SK-N-SH treated with all-trans-retinoic acid at 6 μM for 48 hours (cell line): ENCODE measurements around the gene PPP2R2C.

Experiments used
- ATAC-seq: fragments of 200-7000 bp; cut with Tn5 transposase; 3 replicates; pipeline ENCODE4 v1.9.1; 2020; ENCODE audit warnings: mild to moderate bottlenecking, moderate library complexity
- ARNTL ChIP-seq: fragments of 450-650 bp; formaldehyde crosslinking; IDR thresholded peaks from 2 replicates; pipeline ENCODE4 v1.5.0; 2020; ENCODE audit warnings: low read depth, mild to moderate bottlenecking, moderate library complexity, borderline replicate concordance
- BACH2 ChIP-seq: fragments of 250-450 bp; sonication (Bioruptor Pico); IDR thresholded peaks from 2 replicates; pipeline ENCODE4 v1.9.0; 2021; ENCODE audit warnings: mild to moderate bottlenecking, borderline replicate concordance
- CREB5 ChIP-seq: fragments of 250-450 bp; sonication (Bioruptor Pico); IDR thresholded peaks from 2 replicates; pipeline ENCODE4 v1.5.1; 2020; ENCODE audit warnings: low read depth, mild to moderate bottlenecking, moderate library complexity
- CSRNP3 ChIP-seq: fragments of 250-450 bp; sonication (Bioruptor Pico); IDR thresholded peaks from 2 replicates; pipeline ENCODE4 v1.5.1; 2021; ENCODE audit warnings: mild to moderate bottlenecking, moderate library complexity
- ESRRG ChIP-seq: fragments of 250-450 bp; sonication (Bioruptor Pico); IDR thresholded peaks from 2 replicates; pipeline ENCODE4 v1.6.1; 2021; ENCODE audit warnings: mild to moderate bottlenecking
- GLIS3 ChIP-seq: fragments of 250-450 bp; sonication (Bioruptor Pico); IDR thresholded peaks from 2 replicates; pipeline ENCODE4 v1.5.0; 2020; ENCODE audit warnings: mild to moderate bottlenecking, moderate library complexity
- ISL1 ChIP-seq: fragments of 250-450 bp; sonication (Bioruptor Pico); IDR thresholded peaks from 2 replicates; pipeline ENCODE4 v2.1.2; 2022; ENCODE audit warnings: mild to moderate bottlenecking, moderate library complexity
- OSR1 ChIP-seq: fragments of 250-450 bp; sonication (Bioruptor Pico); IDR thresholded peaks from 2 replicates; pipeline ENCODE4 v1.8.0; 2022; ENCODE audit warnings: moderate library complexity, mild to moderate bottlenecking, inconsistent platforms
- PATZ1 ChIP-seq: fragments of 250-450 bp; sonication (Bioruptor Pico); IDR thresholded peaks from 2 replicates; pipeline ENCODE4 v1.8.0; 2020; ENCODE audit warnings: mild to moderate bottlenecking, moderate library complexity, borderline replicate concordance
- POU6F1 ChIP-seq: fragments of 250-450 bp; sonication (Bioruptor Pico); IDR thresholded peaks from 2 replicates; pipeline ENCODE4 v1.8.0; 2021; ENCODE audit warnings: low read depth, mild to moderate bottlenecking, moderate library complexity, borderline replicate concordance
- PPARA ChIP-seq: fragments of 250-450 bp; sonication (Bioruptor Pico); IDR thresholded peaks from 2 replicates; pipeline ENCODE4 v1.5.0; 2020; ENCODE audit warnings: mild to moderate bottlenecking, borderline replicate concordance
- RARB ChIP-seq: fragments of 250-450 bp; sonication (Bioruptor Pico); IDR thresholded peaks from 2 replicates; pipeline ENCODE4 v1.8.0; 2021; ENCODE audit warnings: mild to moderate bottlenecking, moderate library complexity
- SNAI2 ChIP-seq: fragments of 250-450 bp; sonication (Bioruptor Pico); IDR thresholded peaks from 2 replicates; pipeline ENCODE4 v1.5.0; 2020; ENCODE audit warnings: mild to moderate bottlenecking, moderate library complexity
- TCF4 ChIP-seq: fragments of 250-450 bp; sonication (Bioruptor Pico); IDR thresholded peaks from 2 replicates; pipeline ENCODE4 v1.8.0; 2021; ENCODE audit warnings: mild to moderate bottlenecking, moderate library complexity, borderline replicate concordance
- TOX ChIP-seq: fragments of 250-450 bp; sonication (Bioruptor Pico); IDR thresholded peaks from 2 replicates; pipeline ENCODE4 v1.8.0; 2021; ENCODE audit warnings: mild to moderate bottlenecking, moderate library complexity, borderline replicate concordance
- TSHZ2 ChIP-seq: fragments of 250-450 bp; sonication (Bioruptor Pico); IDR thresholded peaks from 2 replicates; pipeline ENCODE4 v1.5.0; 2020; ENCODE audit warnings: mild to moderate bottlenecking, moderate library complexity
- ZC3H10 ChIP-seq: fragments of 250-450 bp; sonication (Bioruptor Pico); IDR thresholded peaks from 2 replicates; pipeline ENCODE4 v1.5.1; 2021; ENCODE audit warnings: mild to moderate bottlenecking, moderate library complexity
- ZFP3 ChIP-seq: fragments of 250-450 bp; sonication (Bioruptor Pico); IDR thresholded peaks from 2 replicates; pipeline ENCODE4 v1.5.0; 2020; ENCODE audit warnings: mild to moderate bottlenecking, moderate library complexity
- ZFP30 ChIP-seq: fragments of 450-650 bp; formaldehyde crosslinking; IDR thresholded peaks from 2 replicates; pipeline ENCODE4 v1.5.0; 2022; ENCODE audit warnings: mild to moderate bottlenecking, moderate library complexity
- ZNF565 ChIP-seq: fragments of 450-650 bp; formaldehyde crosslinking; conservative IDR thresholded peaks from 2 replicates; pipeline ENCODE4 v1.5.0; 2020; ENCODE audit warnings: low read depth, mild to moderate bottlenecking, moderate library complexity
- ZNF70 ChIP-seq: fragments of 450-650 bp; formaldehyde crosslinking; IDR thresholded peaks from 2 replicates; pipeline ENCODE4 v1.5.0; 2020; ENCODE audit warnings: mild to moderate bottlenecking, moderate library complexity
- ZNF8 ChIP-seq: fragments of 450-650 bp; formaldehyde crosslinking; IDR thresholded peaks from 2 replicates; pipeline ENCODE4 v1.5.0; 2020; ENCODE audit warnings: mild to moderate bottlenecking, moderate library complexity

The PPP2R2C gene

GRCh38 chr4:6381571-6382123, 90.8 kb downstream of the PPP2R2C start:
- TF ChIP-seq ESRRG (CRISPR knock-in tag) (no peak), ZNF565 (no peak), ZFP3 (no peak), CSRNP3 (CRISPR knock-in tag) (no peak), CREB5 (CRISPR knock-in tag) (no peak), POU6F1 (CRISPR knock-in tag) (no peak), GLIS3 (CRISPR knock-in tag) (no peak), ZNF70 (no peak), TOX (no peak), ZNF8 (CRISPR knock-in tag) (no peak), BACH2 (CRISPR knock-in tag) (no peak), PPARA (CRISPR knock-in tag) (no peak), ZFP30 (CRISPR knock-in tag) (no peak), ISL1 (CRISPR knock-in tag) (no peak), ARNTL (CRISPR knock-in tag) (no peak), OSR1 (CRISPR knock-in tag) (no peak)
- no peak for ATAC-seq

GRCh38 chr4:6380746-6381410, 91.5 kb downstream of the PPP2R2C start:
- no peak for ATAC-seq
- TF ChIP-seq GLIS3 (CRISPR knock-in tag) (no peak), RARB (CRISPR knock-in tag) (no peak), TCF4 (CRISPR knock-in tag) (no peak), SNAI2 (CRISPR knock-in tag) (no peak), ZFP30 (CRISPR knock-in tag) (no peak), TSHZ2 (CRISPR knock-in tag) (no peak), CREB5 (CRISPR knock-in tag) (no peak), PATZ1 (no peak), POU6F1 (CRISPR knock-in tag) (no peak), ESRRG (CRISPR knock-in tag) (no peak), ZNF565 (no peak), ARNTL (CRISPR knock-in tag) (no peak), ZC3H10 (CRISPR knock-in tag) (no peak), ISL1 (CRISPR knock-in tag) (no peak), OSR1 (CRISPR knock-in tag) (no peak)
